Fibroblast of mammary gland (primary cell): Measurements from ENCODE around the gene CTBP1.

Experiments used
- DNase-seq: peaks from one replicate; pipeline ENCODE4 v3.0.0-alpha.2; 2010; ENCODE audit warnings: low read depth
- H3K4me3 ChIP-seq: 2 replicates; pipeline ENCODE4 v1.5.1; 2011; ENCODE audit warnings: low read depth, mild to moderate bottlenecking, low read length, moderate library complexity; ENCODE audit not compliant: control insufficient read depth
- TF ChIP-seq, protein P1 (sequence below): conservative IDR thresholded peaks from 2 replicates; pipeline ENCODE4 v1.5.1; 2011; ENCODE audit warnings: low read depth, low read length, inconsistent platforms; ENCODE audit not compliant: control insufficient read depth, insufficient read depth

CTBP1 gene

GRCh38 chr4:1283711-1284110 lies 34.8 kb upstream of the CTBP1 start:
- no peak for DNase-seq
- TF ChIP-seq, protein P1, sequence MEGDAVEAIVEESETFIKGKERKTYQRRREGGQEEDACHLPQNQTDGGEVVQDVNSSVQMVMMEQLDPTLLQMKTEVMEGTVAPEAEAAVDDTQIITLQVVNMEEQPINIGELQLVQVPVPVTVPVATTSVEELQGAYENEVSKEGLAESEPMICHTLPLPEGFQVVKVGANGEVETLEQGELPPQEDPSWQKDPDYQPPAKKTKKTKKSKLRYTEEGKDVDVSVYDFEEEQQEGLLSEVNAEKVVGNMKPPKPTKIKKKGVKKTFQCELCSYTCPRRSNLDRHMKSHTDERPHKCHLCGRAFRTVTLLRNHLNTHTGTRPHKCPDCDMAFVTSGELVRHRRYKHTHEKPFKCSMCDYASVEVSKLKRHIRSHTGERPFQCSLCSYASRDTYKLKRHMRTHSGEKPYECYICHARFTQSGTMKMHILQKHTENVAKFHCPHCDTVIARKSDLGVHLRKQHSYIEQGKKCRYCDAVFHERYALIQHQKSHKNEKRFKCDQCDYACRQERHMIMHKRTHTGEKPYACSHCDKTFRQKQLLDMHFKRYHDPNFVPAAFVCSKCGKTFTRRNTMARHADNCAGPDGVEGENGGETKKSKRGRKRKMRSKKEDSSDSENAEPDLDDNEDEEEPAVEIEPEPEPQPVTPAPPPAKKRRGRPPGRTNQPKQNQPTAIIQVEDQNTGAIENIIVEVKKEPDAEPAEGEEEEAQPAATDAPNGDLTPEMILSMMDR = no peak
- H3K4me3 ChIP-seq = no peak overlapping the region

GRCh38 chr4:1279253-1279652 lies 30.3 kb upstream of the CTBP1 start:
- DNase-seq = no peak
- H3K4me3 ChIP-seq = no peak overlapping the region
- TF ChIP-seq, protein P1 = no peak

DNA sequence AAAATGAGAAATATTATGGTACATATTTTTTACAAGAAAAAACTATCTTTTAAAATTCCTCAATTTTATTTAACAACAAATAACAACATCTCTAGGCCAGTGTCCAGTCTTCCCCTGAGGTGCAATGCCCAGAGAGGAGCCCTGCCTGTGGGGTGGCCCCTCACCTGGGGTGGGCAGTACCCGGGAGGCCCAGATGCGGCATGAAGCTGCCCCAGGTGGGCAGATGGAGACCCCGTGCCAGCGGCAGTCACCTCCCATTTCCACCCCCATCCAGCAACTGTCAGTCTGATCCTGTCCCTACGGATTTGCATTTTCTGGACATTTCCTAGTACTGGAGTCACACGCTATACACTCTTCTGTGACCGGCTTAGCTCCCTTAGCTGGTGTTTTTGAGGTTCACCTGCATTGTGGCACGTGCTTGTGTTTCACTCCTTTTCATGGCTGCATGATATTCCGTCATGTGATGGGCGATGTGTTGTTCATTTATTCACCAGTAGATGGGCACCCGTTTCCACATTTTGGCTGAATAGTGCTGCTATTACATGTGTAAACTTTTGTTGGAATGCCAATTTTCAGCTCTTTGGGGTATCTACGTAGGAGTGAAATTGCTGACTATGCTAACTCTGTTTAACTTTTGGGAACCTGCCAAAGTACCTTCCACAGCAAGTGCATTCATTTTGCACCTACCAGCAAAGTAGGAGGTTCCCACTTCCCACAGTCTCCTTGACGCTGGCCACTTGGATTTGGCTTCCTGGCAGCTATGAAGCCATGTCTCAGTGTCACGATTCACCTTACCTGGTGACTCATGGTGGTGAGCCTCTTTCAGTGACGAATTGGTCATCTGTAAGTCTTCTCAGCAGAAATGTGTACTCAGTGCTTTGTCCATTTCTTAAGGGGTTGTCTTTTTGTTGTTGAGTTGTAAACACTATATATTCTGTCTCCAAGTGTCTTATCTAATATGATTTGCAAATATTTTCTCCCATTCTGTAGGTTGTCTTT lies 29.0 kb upstream of the CTBP1 start:
- TF ChIP-seq, protein P1 = peak; percentile 18
- peak; percentile 42 for DNase-seq
- H3K4me3 ChIP-seq = no peak overlapping the region

- no peak for DNase-seq
- TF ChIP-seq, protein P1 = no peak
- no peak overlapping the region for H3K4me3 ChIP-seq
Measured at GRCh38 chr4:1276984-1277383, 28.1 kb upstream of the CTBP1 start.

DNA sequence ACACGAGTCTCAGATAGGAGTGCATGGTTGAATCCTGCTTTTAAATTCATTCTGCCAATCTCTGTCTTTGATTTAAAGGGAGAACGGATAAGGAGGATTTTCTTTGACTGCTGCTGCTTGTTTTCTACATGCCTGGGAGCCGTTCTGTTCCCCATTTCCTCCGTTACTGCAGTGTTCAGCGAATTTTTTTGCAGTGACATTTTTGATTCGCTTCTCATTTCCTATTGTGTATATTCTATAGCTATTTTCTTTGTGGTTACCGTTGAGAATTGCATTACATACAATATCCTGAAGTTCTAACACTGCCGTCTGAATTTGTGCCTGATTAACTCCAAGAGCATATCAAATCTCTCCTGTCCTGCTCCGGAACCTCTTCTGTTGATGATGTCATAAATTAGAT lies 25.9 kb upstream of the CTBP1 start:
- TF ChIP-seq, protein P1 = no peak
- no peak for DNase-seq
- H3K4me3 ChIP-seq = no peak overlapping the region

- DNase-seq = no peak
- TF ChIP-seq, protein P1 = no peak
- H3K4me3 ChIP-seq = no peak overlapping the region
Measured at GRCh38 chr4:1271686-1272085, 22.8 kb upstream of the CTBP1 start.
